ENCODE measurements around the gene QARS1. TPM values are rescaled to one million over a fixed set of nuclear protein-coding genes. Genes with fewer than 3 reads are reported as not detected.

QARS1 gene
- 100 to 1,000 TPM; 295 to 318 (median 300) TPM for polyA plus RNA-seq (ENCODE audit: insufficient read length in 3 of 3)

DNA sequence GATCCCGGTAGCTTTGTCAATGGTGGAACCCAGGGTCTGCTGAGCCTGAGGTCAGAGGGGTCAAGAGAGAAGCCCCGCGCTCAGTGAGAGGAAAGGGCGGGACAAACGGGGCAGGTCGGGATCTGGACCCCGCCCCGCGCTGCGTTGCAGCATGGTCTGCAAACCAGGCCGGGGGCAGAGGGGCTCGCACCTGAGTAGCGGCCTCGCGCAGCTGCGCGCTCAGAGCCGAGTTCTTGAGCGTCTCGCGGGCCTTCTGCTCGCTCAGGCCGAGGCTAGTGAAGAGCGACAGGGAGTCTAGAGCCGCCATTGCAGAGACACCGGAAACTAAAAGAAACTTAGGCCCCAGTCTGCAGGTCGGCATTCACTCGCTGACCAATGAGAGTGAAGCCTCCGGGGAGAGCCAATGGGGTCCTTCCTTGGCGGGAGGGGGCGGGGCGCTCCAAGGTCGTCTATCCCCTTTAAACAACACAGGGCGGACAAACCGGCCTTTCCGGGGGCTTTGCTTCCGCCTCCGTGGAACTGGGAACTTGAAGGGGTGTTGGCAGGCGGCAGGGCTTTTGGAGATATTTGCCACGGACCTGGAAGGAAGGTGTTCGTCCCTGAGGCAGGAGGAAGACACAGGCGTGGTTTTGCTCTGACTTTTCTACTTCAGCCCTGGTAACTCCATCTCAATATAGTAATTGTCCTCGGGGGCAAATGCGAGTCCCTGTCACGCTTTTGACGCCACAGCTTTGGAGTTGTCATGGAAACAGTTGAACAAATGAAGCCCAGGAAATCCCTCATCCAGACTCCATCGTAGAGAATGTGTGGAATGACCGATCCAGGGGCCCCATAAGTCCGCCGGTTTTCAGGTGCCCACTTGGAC lies at the start of gene QARS1:
Gene QARS1 (minus strand): TSS at position 331 of the 865 bp plus-strand sequence. CDS start 24 bp downstream, at position 307.
- DNase-seq (ENCODE audit: low read depth in 3 of 3, low spot score in 2 of 3), result peak in 2 of 3 donors; percentile 84 to 89

DNA sequence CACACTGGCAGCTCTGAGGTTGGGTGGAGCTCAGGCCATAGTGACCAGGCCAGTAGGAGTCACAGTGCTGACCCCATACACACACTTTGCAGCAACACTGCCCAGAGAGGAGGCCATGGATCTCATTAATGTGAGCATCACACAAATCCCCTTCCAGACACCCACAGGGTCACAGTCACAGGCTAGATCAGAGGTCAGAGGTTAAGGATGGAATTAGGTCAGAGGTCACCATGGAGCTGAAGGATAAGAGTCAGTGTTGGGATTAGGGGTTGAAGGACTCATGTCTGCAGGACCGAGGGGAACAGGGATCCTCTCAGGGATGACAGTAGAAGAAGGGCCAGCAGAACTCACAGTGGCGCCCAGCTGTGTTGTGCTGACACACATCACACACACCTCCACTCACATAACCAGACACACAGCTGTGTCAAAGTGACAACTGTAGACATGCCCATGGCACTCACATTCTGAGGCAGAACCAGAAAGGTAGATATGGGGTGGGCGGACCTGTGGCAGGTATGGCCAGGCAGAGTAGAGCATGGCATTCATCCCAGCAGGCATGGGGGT lies 48.9 kb upstream of the QARS1 start:
- no peak for DNase-seq (ENCODE audit: low read depth in 3 of 3, low spot score in 2 of 3)

DNA sequence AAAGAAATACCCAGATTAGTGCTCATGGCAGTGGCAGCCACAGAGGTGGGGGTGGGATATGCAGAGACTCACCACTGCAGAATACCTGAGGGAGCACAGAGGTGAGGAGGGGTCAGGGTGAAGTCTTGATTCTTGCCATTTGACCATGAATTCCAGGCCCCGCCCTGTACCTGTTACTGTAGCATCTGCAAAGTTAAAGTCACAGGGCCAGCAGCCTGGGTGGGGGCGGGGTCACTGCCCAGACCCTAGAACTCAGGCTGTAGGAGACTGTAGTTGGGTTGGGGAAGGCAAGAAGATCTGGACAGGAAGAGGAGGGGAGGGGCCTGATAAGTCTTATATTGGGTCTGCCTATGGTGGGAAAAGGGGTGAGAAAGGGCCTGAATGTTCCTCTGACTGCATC lies 47.1 kb upstream of the QARS1 start:
- DNase-seq (ENCODE audit: low read depth in 3 of 3, low spot score in 2 of 3), result no peak

DNA sequence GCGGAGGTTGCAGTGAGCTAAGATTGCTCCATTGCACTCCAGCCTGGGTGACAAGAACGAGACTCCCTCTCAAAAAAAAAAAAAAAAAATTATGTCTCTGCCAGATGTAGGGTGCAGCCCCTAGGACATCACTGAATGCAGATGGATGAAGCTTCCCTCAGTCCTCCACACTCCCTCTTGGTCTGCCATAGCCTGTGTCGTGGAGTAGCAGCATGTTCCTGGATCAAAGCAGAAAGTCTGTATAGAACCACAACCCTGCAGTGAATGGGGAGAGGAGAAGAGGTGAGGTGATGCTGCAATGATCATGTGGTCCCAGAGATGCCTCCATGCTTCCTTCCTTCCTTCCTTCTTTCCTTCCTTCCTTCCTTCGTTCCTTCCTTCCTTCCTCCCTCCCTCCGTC lies 43.6 kb upstream of the QARS1 start:
- no peak for DNase-seq (ENCODE audit: low read depth in 3 of 3, low spot score in 2 of 3)

DNA sequence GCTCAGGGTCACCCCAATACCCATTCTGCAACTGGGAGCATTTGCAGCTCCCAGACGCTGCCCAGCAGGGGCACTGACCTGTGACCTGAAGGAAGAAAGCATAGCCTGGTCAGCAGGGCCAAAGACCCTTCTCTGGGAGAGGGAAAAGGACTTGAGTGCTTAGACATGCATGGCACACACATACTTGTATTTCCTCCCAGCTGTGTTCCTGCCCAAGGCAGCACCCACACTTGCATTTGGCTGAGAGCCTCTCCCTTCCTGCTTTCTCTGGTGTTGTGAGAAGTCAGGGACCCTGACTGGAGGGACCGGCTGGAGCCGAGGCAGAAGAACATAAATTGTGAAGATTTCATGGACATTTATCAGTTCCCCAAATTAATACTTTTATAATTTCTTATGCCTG lies 35.5 kb upstream of the QARS1 start:
- no peak for DNase-seq (ENCODE audit: low read depth in 3 of 3, low spot score in 2 of 3)

DNA sequence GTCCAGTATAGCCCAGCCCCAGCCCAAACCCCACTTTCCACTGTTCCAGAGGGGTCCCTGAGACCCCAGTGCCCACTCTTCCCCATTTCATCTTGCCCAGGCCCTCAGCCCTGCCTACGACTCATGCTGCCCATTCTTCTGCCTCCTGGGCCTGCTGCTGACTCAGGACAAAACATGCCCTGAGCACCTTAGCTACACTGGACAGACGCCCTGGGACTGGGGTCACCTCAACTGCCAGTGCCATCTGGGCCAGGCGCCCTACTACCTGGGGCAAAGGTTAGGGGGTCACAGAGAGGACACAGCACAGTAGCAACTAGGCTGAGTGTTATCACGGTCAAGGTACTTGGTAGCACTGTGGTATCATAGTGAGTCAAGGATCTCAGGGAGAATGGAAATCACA lies 30.9 kb upstream of the QARS1 start:
- no peak for DNase-seq (ENCODE audit: low read depth in 3 of 3, low spot score in 2 of 3)

DNA sequence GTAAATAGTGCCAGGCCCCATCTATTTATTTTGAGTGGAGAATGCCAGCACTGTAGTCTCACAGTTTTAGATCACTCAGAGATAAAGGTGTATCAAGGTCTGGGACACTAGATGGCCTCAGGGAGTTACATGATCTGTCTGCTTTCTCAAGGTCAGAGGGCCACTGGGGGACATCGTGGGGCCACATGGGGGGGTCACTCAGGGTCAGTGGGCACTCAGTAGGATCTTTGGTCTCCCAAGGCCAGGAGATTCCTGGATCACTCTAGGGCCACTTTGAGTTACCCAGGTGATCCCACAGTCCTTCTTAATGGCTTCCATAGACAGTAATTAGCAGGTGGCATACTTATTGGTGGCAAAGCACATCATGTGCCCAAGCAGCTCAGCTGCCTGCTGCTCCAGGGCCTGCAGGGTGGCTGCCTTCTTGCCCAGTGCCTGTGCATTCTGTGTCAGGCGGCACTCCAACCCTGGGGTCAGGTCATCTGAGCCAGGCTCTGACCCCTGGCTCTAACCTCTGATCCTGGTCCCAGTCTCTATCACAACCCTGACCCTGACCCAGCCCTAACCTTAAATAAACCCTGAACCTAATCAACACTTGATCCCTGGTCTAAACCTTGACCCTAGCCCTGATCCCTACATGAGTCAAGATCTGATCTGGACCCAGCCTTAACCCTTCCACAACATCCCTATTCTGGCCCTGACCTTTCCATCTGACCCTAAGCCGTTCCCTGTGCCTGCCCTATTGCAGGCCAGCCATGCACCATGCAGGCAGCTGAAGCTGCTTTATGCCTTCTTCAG lies 30.1 kb upstream of the QARS1 start:
- no peak for DNase-seq (ENCODE audit: low read depth in 3 of 3, low spot score in 2 of 3)

DNA sequence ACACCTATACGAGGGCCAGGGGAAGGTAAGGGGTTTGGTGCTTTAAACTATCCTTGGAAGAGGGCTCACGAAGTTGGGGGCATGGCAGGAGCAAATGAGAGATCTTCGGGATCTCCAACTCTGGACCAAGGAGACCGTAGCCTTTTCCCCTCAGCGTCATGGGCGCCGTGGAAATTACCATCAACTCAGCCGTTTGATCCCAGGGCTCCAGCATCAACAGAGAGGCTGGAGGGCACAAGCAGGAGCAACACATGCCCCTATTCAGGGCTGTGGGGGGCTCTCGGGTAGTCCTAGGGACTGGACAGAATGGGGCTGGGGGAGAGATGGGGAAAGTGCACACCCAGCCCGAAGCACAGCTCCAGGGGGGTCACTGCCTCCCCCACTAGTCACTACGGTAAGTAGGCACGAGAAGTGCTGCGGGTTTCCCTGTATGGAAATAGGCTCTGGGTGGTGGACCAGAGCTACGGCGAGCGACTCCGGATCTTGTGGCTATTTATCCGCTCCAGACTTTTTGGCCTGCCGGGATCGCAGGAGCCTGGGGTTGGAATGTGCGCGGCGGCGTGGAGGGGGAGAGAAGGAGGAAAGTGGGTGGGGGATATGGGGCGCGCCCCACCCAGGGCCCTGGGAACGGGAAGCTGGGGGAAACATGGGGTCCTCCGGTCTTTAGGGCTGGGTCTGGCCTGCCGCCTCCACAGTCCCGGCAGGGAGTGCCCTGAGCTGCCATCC lies 28.8 kb upstream of the QARS1 start:
- DNase-seq (ENCODE audit: low read depth in 3 of 3, low spot score in 2 of 3), result peak; percentile 76 to 86 (median 79)

DNA sequence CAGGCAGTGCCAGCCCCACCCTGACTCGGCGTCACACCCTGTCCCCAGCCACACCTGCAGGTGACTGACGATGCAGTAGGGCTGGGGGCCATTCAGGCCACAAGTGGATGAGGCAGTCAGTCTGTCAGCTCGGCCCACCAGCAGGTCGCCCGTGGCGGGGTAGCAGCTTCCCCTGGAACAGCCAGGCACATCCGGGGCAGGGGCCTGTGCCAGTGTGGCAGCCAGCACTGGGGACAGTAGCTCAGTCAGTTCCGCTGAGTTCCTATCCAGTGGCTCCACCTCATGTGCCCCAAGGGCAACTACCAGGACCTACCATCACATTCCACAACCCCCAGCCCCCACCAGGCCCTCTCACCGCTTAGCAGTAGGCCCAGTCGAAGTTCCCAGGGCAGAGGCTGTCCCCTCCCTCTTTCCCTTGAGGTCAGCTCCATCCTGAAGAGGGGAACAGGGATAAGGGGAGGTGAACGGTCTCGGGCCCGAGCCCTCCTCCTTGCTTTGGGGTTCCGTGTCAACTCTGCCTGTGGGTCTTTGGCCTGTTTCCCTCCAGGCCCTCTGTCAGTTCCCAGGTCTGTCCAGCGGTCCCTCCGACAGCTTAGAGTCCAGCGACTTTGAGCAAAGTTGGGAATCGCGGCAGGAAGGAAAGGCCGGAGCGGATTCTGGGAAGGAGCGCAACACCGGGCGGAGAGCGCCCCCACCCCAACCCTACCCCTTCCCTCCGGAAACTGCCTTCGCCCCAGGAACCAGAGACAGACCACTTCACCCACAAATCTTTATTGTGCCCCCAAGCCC lies 28.1 kb upstream of the QARS1 start, which contains the start of gene LAMB2:
Gene LAMB2 (minus strand): TSS at position 614 of the 789 bp plus-strand sequence. CDS start 183 bp downstream, at position 431.
- DNase-seq (ENCODE audit: low read depth in 3 of 3, low spot score in 2 of 3), result peak; percentile 70 to 75 (median 71)

DNA sequence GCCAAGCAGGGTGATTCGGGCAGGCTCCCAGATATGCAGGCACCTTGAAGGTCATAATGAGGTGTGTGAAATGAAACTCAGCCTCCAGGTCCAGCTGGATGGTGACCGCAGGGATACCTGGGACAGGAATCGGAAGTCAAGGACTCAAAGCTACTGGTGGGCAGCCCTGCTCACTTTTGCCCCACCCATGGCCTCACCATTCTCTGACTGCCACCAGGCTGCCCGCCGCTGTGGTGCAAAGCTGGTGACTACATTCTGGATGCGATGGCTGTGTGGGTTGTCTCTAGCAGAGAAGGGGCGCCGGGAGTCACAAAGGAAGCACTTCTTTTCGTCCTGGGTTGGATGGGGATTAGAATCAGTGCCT lies 27.5 kb upstream of the QARS1 start:
- DNase-seq (ENCODE audit: low read depth in 3 of 3, low spot score in 2 of 3), result no peak

DNA sequence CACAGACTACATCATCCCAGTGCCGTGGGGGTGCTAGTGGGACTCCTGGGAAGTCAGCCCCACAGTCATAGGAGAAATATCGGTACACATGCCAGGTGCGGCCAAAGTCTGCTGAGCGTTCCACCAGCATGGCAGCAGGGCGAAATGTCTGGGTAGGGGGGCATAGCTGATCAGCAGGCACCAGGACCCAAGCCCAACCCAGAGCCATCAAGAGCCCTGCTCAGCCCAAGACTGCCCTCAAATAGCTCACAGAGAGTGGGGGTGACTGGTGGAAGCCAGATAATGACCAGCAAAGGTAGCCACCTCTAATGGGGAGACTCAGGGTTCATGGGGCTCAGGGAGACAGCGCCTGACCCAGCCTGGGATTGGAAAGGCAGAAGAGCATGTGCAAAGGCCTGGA lies 27.0 kb upstream of the QARS1 start:
- DNase-seq (ENCODE audit: low read depth in 3 of 3, low spot score in 2 of 3), result no peak

DNA sequence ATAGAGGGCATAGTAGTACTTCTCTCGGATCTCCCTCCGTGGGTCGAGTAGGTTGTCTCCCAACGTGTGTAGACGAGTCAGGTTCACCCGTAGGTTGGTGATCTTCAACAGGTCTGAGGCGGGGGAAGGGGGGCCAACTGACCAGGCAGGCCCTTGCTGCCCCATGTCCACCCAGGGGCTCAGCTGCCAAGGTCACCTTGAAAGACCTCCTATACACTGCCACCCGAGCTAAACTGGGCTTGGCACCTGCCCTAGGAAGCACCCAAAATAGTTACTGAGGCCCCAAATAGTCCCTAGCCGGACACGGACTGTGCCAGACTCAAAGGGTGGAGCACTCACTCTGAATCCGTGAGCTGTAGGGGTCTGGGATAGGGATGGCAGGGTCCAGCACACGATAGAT lies 26.5 kb upstream of the QARS1 start:
- no peak for DNase-seq (ENCODE audit: low read depth in 3 of 3, low spot score in 2 of 3)

DNA sequence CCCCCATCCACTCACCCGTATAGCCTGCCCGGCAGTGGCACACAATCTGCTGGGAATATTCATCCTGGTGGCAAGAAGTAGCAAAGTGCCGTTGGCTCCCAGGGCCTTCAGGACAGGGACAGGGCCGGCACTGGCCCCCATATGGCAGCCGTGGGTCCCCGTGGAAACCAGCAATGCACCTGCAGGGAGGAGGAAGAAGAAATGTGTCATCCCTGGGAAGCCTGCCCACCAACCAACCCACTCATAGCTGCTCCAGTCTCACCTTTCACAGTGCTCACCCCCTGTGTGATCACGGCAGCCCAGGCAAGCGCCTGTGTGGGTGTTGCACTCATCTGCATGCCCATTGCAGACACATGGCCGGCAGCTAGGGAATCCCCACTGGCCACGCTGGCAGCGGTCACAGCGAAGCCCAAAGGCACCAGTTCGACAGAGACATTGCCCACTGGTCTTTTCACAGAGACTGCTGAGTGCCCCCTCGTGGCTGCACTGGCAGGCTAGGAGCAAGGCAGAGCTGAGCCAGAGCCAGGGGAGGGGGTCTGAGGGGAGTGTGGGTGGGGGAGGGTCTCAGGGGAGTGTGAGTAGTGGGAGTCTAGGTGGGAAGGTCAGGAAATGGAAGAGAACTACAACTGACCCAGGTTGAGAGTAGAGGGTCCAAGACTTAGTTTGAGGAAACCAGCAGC lies 20.6 kb upstream of the QARS1 start:
- no peak for DNase-seq (ENCODE audit: low read depth in 3 of 3, low spot score in 2 of 3)

DNA sequence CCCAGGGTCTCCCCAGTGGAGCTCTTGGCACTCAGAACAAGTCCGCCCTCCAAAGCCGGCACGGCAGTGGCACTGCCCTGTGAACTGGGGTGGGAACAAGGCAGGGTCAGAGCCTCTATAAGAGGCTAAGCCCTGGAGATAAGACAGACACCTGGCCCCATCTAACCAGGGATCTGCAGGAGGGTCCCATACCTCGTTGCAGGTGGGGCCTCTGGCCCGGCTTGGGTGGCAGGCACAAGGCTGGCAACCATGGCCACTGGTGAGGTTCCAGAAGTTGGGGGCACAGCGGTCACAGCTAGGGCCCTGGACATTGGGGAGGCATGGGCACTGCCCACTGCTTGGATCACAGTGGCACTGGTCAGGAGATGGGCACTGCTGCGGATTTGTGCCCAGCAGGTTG lies 19.6 kb upstream of the QARS1 start:
- no peak for DNase-seq (ENCODE audit: low read depth in 3 of 3, low spot score in 2 of 3)

DNA sequence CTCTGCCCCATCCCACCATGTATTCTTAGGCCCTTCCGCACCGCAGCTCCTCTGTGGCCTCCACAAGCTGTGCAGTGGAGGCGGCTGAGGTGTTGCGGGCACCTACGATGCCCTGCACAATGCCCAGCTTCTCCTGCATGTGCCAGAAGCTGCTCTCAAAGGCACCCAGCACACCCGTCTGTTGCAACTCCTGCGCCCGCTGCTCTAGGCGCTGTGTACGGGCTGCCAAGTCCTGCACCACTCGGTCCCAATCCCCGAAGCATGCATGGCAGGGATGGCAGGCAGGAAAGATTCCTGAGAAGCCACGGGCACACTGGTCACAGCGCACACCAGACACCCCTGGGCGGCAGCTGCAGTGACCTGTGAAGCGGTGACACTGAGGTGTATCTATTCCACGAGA lies 19.1 kb upstream of the QARS1 start:
- no peak for DNase-seq (ENCODE audit: low read depth in 3 of 3, low spot score in 2 of 3)

DNA sequence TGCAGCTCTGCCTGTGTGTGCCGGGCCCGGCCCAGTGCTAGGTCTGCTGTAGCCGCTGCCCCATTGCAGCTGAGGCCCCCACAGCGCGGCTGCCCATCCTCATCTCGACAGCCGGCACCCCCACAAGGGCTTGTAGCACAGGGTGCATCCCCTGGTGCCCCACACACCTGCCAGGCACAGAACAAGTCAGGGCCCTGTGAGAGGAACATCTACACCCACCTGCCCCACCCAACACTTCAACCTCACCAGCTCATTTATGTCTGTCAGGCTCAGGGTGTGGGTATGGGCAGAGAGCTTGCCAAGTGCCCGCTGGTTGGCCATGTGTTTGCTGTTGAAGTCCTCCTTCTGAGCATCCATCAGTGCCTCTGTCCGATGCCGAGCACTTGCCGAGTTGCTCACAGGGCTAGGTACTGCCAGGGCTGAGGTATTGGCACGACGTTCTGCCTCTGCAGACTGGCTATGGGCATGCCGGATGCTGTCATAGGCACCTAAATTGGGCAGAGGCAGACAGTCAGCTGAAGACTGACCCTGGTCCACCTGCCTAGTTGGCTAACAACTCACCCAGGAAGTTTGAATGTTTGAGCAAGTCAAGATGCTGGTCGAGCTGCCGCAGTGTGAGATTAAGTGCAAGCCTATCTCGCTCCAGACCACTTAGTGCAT lies 18.5 kb upstream of the QARS1 start:
- DNase-seq (ENCODE audit: low read depth in 3 of 3, low spot score in 2 of 3), result no peak

DNA sequence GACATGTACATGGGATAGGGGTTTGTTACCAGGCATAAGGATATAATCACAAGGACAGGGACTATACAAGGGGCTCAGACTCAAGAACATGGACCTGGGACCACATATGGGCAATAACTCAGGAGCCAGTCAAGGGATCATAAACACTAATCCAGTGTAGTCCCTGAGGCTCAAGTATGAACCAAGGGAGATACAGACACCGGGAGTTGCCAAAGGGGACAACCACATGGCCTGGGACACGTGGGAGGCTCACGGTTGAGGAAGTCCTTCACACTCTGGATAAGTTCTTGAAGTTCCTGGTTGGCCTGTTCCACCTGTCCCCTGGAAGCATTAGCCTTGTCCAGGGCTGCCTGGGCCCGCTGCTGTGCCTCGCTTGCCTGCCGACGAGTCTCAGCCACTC lies 17.9 kb upstream of the QARS1 start:
- DNase-seq (ENCODE audit: low read depth in 3 of 3, low spot score in 2 of 3), result no peak

DNA sequence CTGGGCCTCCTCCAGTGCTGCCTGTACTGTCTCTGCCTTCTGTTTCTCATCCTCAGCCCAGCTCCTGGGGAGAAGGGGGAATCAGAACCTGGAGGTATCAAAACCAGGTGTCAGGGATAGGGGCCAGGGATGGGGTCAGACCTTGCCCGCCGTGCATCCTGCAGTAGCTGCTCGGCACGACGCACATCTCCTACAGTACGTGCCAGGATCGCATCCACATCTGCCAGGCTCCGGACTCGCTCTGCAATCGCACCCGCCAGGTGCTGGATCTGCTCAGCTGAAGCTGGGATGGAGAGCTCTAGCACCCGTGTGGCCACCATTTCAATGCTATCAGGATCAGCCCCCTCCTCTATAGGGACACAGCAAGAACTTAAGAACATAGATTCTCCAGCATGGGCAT lies 17.5 kb upstream of the QARS1 start:
- DNase-seq (ENCODE audit: low read depth in 3 of 3, low spot score in 2 of 3), result no peak
